HepG2 (cell line): Measurements from ENCODE around the gene MTOR. TPM values are rescaled to one million over a fixed set of nuclear protein-coding genes. Genes with fewer than 3 reads are reported as not detected.

Source experiments
- HNRNPUL1 ChIP-seq: fragments of 200-400 bp; formaldehyde crosslinking; IDR thresholded peaks from 2 replicates; pipeline ENCODE4 v1.6.1; 2017; ENCODE audit warnings: low read depth, mild to moderate bottlenecking, low read length, moderate library complexity
- KAT7 ChIP-seq: IDR thresholded peaks from 2 replicates; pipeline ENCODE4 v1.6.1; 2018; ENCODE audit warnings: borderline replicate concordance, missing compliant biosample characterization
- SP5 ChIP-seq: IDR thresholded peaks from 2 replicates; pipeline ENCODE4 v1.6.1; 2016; ENCODE audit warnings: low read depth, borderline replicate concordance
- TAF1 ChIP-seq: sonication (generic); formaldehyde crosslinking; IDR thresholded peaks from 2 replicates; pipeline ENCODE4 v1.4.0; 2020; ENCODE audit warnings: missing genetic modification reagents
- ZFX ChIP-seq: sonication (generic); formaldehyde crosslinking; IDR thresholded peaks from 2 replicates; pipeline ENCODE4 v1.4.0; 2020; ENCODE audit warnings: mild to moderate bottlenecking, low read depth, missing genetic modification reagents, moderate library complexity
- ZNF143 ChIP-seq: sonication (generic); formaldehyde crosslinking; IDR thresholded peaks from 2 replicates; pipeline ENCODE4 v1.4.0; 2020; ENCODE audit warnings: missing genetic modification reagents
- ZNF232 ChIP-seq: sonication (generic); formaldehyde crosslinking; IDR thresholded peaks from 2 replicates; pipeline ENCODE4 v1.4.0; 2020; ENCODE audit warnings: missing genetic modification reagents, borderline replicate concordance
- ZNF263 ChIP-seq: sonication (generic); formaldehyde crosslinking; IDR thresholded peaks from 2 replicates; pipeline ENCODE4 v1.4.0; 2020; ENCODE audit warnings: missing genetic modification reagents
- ZNF446 ChIP-seq: sonication (generic); formaldehyde crosslinking; IDR thresholded peaks from 2 replicates; pipeline ENCODE4 v1.5.0; 2020; ENCODE audit warnings: mild to moderate bottlenecking, missing genetic modification reagents
- ZNF777 ChIP-seq: sonication (generic); formaldehyde crosslinking; IDR thresholded peaks from 2 replicates; pipeline ENCODE4 v1.4.0; 2020; ENCODE audit warnings: missing genetic modification reagents
- polyA plus RNA-seq, 8 experiments: library from polyadenylated mRNA; depleted of rRNA in 3 of 8; stranded (reverse) in 7 of 8; unstranded in 1 of 8; fragments of >200 nt; fragmentation: Illumina TruSeq in 4 of 8; extraction: Trizol in 4 of 8; gene quantifications; 2 replicates each; pipeline versions ENCODE4 v1.2.1 to v1.2.3, GENCODE V29; 2011 to 2016; ENCODE audit warnings: low read depth in 4 of 8, missing spikeins in 1 of 8, mixed read lengths in 1 of 8; ENCODE audit not compliant: insufficient read depth in 1 of 8
- total RNA-seq, 5 experiments: library from RNA; depleted of rRNA; stranded (reverse); fragments of >200 nt; fragmentation: Illumina TruSeq; extraction: Trizol; gene quantifications; 2 replicates each; pipeline ENCODE4 v1.2.3, GENCODE V29; 2016; ENCODE audit warnings: low read depth in 1 of 5
- TF ChIP-seq, protein P1 (sequence below): sonication (generic); formaldehyde crosslinking; conservative IDR thresholded peaks from 2 replicates; pipeline ENCODE4 v1.8.0; 2022; ENCODE audit warnings: missing genetic modification reagents
- TF ChIP-seq, protein P2 (sequence below): sonication (generic); formaldehyde crosslinking; IDR thresholded peaks from 2 replicates; pipeline ENCODE4 v1.9.0; 2021; ENCODE audit warnings: mild to moderate bottlenecking, missing genetic modification reagents
- TF ChIP-seq, protein P3 (sequence below): sonication (generic); formaldehyde crosslinking; IDR thresholded peaks from 2 replicates; pipeline ENCODE4 v1.8.1; 2023; ENCODE audit warnings: missing genetic modification reagents, mild to moderate bottlenecking, borderline replicate concordance
- TF ChIP-seq, protein P4 (sequence below): sonication (generic); formaldehyde crosslinking; IDR thresholded peaks from 2 replicates; pipeline ENCODE4 v1.5.0; 2020; ENCODE audit warnings: missing genetic modification reagents
- TF ChIP-seq, protein P5 (sequence below): sonication (generic); formaldehyde crosslinking; IDR thresholded peaks from 2 replicates; pipeline ENCODE4 v1.8.0; 2022; ENCODE audit warnings: missing genetic modification reagents, mild to moderate bottlenecking, inconsistent platforms, borderline replicate concordance

Gene MTOR
- total and polyA plus RNA-seq, 2 of the 13 experiments (the other 11 are each of a cell fraction or from before 2014, with no cell fraction given): 24.6 to 34.6 TPM

DNA sequence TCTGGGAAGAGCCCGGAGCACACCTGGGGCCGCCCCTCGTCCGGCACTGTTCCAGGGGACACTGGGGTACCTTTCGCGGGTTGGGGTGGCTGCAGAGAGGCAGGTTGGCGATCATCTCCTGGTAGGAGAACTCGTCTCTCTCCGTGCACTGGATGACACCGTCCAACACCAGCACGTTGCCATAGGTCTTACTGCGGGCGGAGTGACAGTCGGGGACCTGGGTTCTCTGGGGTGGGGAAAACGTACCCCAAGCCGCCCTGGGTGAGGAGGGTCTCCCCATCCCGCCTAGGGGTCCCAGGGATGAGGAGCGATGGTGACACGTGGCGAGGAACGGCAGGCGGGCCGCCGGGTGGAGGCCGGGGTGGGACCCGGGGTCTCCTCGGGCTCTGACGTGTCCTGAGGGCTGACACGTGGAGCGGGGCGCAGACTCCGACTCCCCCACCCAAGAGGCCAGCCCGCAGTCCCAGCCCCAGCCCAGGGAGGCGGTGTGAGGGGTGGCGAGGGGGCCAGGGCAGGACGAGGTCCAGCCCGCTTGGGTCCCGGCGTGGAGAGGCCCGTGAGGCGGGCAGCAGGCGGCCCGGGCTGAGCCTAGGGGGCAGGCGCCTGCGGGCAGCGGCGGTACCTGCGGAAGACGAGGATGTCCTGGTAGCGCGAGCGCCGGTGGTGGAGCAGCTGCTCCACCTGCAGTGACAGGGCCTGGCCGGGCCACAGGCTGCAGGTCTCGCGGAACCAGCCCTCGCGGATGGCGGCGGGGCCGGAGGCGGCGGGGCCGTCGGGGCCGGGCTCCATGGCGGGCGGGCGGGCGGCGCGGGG lies 203.0 kb downstream of the MTOR start (continued):
- TF ChIP-seq, protein P1, sequence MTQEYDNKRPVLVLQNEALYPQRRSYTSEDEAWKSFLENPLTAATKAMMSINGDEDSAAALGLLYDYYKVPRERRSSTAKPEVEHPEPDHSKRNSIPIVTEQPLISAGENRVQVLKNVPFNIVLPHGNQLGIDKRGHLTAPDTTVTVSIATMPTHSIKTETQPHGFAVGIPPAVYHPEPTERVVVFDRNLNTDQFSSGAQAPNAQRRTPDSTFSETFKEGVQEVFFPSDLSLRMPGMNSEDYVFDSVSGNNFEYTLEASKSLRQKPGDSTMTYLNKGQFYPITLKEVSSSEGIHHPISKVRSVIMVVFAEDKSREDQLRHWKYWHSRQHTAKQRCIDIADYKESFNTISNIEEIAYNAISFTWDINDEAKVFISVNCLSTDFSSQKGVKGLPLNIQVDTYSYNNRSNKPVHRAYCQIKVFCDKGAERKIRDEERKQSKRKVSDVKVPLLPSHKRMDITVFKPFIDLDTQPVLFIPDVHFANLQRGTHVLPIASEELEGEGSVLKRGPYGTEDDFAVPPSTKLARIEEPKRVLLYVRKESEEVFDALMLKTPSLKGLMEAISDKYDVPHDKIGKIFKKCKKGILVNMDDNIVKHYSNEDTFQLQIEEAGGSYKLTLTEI: no peak
- peak; percentile 67; the same call in 1 of the 2 replicates for TF ChIP-seq ZNF232 (CRISPR knock-in tag)
- 0 out of 2 replicates have a peak, but pooled peaks have one; percentile 36 for TF ChIP-seq TAF1
- TF ChIP-seq ZNF263 (CRISPR knock-in tag): 0 out of 2 replicates have a peak, but pooled peaks have one; percentile 27
- no peak for TF ChIP-seq HNRNPUL1
- TF ChIP-seq ZNF446 (CRISPR knock-in tag): no peak; the same call in 1 of the 2 replicates
- peak; percentile 82 for TF ChIP-seq ZNF777 (CRISPR knock-in tag)
- TF ChIP-seq ZNF143 (CRISPR knock-in tag): peak; percentile 22; the same call in 1 of the 2 replicates
- TF ChIP-seq KAT7 (CRISPR knock-in tag): peak; percentile 23; the same call in 1 of the 2 replicates
- TF ChIP-seq, protein P2, sequence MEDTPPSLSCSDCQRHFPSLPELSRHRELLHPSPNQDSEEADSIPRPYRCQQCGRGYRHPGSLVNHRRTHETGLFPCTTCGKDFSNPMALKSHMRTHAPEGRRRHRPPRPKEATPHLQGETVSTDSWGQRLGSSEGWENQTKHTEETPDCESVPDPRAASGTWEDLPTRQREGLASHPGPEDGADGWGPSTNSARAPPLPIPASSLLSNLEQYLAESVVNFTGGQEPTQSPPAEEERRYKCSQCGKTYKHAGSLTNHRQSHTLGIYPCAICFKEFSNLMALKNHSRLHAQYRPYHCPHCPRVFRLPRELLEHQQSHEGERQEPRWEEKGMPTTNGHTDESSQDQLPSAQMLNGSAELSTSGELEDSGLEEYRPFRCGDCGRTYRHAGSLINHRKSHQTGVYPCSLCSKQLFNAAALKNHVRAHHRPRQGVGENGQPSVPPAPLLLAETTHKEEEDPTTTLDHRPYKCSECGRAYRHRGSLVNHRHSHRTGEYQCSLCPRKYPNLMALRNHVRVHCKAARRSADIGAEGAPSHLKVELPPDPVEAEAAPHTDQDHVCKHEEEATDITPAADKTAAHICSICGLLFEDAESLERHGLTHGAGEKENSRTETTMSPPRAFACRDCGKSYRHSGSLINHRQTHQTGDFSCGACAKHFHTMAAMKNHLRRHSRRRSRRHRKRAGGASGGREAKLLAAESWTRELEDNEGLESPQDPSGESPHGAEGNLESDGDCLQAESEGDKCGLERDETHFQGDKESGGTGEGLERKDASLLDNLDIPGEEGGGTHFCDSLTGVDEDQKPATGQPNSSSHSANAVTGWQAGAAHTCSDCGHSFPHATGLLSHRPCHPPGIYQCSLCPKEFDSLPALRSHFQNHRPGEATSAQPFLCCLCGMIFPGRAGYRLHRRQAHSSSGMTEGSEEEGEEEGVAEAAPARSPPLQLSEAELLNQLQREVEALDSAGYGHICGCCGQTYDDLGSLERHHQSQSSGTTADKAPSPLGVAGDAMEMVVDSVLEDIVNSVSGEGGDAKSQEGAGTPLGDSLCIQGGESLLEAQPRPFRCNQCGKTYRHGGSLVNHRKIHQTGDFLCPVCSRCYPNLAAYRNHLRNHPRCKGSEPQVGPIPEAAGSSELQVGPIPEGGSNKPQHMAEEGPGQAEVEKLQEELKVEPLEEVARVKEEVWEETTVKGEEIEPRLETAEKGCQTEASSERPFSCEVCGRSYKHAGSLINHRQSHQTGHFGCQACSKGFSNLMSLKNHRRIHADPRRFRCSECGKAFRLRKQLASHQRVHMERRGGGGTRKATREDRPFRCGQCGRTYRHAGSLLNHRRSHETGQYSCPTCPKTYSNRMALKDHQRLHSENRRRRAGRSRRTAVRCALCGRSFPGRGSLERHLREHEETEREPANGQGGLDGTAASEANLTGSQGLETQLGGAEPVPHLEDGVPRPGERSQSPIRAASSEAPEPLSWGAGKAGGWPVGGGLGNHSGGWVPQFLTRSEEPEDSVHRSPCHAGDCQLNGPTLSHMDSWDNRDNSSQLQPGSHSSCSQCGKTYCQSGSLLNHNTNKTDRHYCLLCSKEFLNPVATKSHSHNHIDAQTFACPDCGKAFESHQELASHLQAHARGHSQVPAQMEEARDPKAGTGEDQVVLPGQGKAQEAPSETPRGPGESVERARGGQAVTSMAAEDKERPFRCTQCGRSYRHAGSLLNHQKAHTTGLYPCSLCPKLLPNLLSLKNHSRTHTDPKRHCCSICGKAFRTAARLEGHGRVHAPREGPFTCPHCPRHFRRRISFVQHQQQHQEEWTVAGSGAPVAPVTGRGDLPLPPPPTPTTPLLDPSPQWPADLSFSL (CRISPR knock-in tag): no peak
- TF ChIP-seq SP5 (CRISPR knock-in tag): no peak
- TF ChIP-seq, protein P3, sequence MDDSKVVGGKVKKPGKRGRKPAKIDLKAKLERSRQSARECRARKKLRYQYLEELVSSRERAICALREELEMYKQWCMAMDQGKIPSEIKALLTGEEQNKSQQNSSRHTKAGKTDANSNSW (CRISPR knock-in tag): no peak
- no peak; the same call in 1 of the 2 replicates for TF ChIP-seq ZFX (CRISPR knock-in tag)
- TF ChIP-seq, protein P4, sequence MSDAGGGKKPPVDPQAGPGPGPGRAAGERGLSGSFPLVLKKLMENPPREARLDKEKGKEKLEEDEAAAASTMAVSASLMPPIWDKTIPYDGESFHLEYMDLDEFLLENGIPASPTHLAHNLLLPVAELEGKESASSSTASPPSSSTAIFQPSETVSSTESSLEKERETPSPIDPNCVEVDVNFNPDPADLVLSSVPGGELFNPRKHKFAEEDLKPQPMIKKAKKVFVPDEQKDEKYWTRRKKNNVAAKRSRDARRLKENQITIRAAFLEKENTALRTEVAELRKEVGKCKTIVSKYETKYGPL (CRISPR knock-in tag): no peak
- TF ChIP-seq, protein P5, sequence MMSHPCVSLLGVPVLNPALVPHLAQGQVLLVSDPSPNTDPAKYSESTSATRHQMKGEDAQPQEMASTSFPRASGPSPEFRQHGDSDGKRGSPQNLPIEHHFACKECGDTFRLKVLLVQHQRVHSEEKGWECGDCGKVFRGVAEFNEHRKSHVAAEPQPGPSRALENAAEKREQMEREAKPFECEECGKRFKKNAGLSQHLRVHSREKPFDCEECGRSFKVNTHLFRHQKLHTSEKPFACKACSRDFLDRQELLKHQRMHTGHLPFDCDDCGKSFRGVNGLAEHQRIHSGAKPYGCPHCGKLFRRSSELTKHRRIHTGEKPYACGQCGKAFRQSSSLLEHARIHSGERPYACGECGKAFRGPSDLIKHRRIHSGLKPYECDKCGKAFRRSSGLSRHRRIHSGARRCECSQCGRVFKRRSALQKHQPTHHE (CRISPR knock-in tag): 0 out of 2 replicates have a peak, but pooled peaks have one; percentile 8
